A549 (cell line): Measurements from ENCODE around the gene GPS1. TPM values are rescaled to one million over a fixed set of nuclear protein-coding genes. Genes with fewer than 3 reads are reported as not detected.

Experiments used
- ATOH8 ChIP-seq: fragments of 250-450 bp; sonication (Bioruptor Pico); IDR thresholded peaks from 2 replicates; pipeline ENCODE4 v1.5.0; 2020; ENCODE audit warnings: low read depth, mild to moderate bottlenecking, moderate library complexity
- CBX2 ChIP-seq: fragments of 200-600 bp; sonication (generic); IDR thresholded peaks from 2 replicates; pipeline ENCODE4 v1.6.1; 2016; ENCODE audit warnings: low read depth, mild to moderate bottlenecking, borderline replicate concordance
- E2F6 ChIP-seq: IDR thresholded peaks from 2 replicates; pipeline ENCODE4 v1.6.1; 2012; ENCODE audit warnings: low read depth, borderline replicate concordance
- ELK1 ChIP-seq: fragments of 150-350 bp; IDR thresholded peaks from 2 replicates; pipeline ENCODE4 v1.6.1; 2014; ENCODE audit warnings: low read depth, mild to moderate bottlenecking, low read length
- ESRRA ChIP-seq: fragments of 150-350 bp; IDR thresholded peaks from 2 replicates; pipeline ENCODE4 v1.6.1; 2014; ENCODE audit warnings: mild to moderate bottlenecking, low read length, borderline replicate concordance
- FOSB ChIP-seq: fragments of 250-450 bp; sonication (Bioruptor Pico); IDR thresholded peaks from 2 replicates; pipeline ENCODE4 v1.5.0; 2020; ENCODE audit warnings: mild to moderate bottlenecking, moderate library complexity
- FOSL2 ChIP-seq, 2 experiments: fragments of 450-650 bp in 1 of 2; fragments of >200 bp in 1 of 2; sonication (Bioruptor Twin) in 1 of 2; formaldehyde crosslinking; IDR thresholded peaks; 2 replicates each; pipeline versions ENCODE4 v1.5.0 to v1.6.1; 2016 to 2020; ENCODE audit warnings: mild to moderate bottlenecking in 1 of 2, moderate library complexity in 1 of 2
- HOXA7 ChIP-seq: fragments of 250-450 bp; sonication (Bioruptor Pico); IDR thresholded peaks from 2 replicates; pipeline ENCODE4 v1.5.0; 2020; ENCODE audit warnings: mild to moderate bottlenecking, moderate library complexity
- HOXB13 ChIP-seq: fragments of 250-450 bp; sonication (Bioruptor Pico); IDR thresholded peaks from 2 replicates; pipeline ENCODE4 v1.5.0; 2020; ENCODE audit warnings: low read depth, mild to moderate bottlenecking, moderate library complexity
- JUN ChIP-seq, 2 experiments: fragments of >200 bp; sonication (Bioruptor Twin); formaldehyde crosslinking; IDR thresholded peaks; 2 replicates in 1 of 2; 3 replicates in 1 of 2; pipeline ENCODE4 v1.6.1; 2016 to 2017
- NPAS2 ChIP-seq: fragments of 250-450 bp; sonication (Bioruptor Pico); IDR thresholded peaks from 2 replicates; pipeline ENCODE4 v1.8.0; 2022; ENCODE audit warnings: mild to moderate bottlenecking, moderate library complexity, borderline replicate concordance
- POLR2AphosphoS2 ChIP-seq: conservative IDR thresholded peaks from 2 replicates; pipeline ENCODE4 v1.6.1; 2012; ENCODE audit warnings: low read length, improper control_type of control experiment, inconsistent platforms
- RARB ChIP-seq: fragments of 250-450 bp; sonication (Bioruptor Pico); IDR thresholded peaks from 2 replicates; pipeline ENCODE4 v1.8.0; 2021; ENCODE audit warnings: mild to moderate bottlenecking, moderate library complexity
- RCOR1 ChIP-seq: fragments of 150-350 bp; IDR thresholded peaks from 2 replicates; pipeline ENCODE4 v1.6.1; 2014; ENCODE audit warnings: antibody characterized with exemption, low read length, low read depth
- REST ChIP-seq: fragments of 200-600 bp; sonication (generic); IDR thresholded peaks from 2 replicates; pipeline ENCODE4 v1.6.1; 2016; ENCODE audit warnings: antibody characterized with exemption, mild to moderate bottlenecking, moderate library complexity
- SMC3 ChIP-seq: fragments of >200 bp; sonication (Bioruptor Twin); formaldehyde crosslinking; IDR thresholded peaks from 3 replicates; pipeline ENCODE4 v1.6.1; 2018; ENCODE audit warnings: inconsistent platforms
- USF2 ChIP-seq: fragments of 450-650 bp; IDR thresholded peaks from 2 replicates; pipeline ENCODE4 v1.6.1; 2014; ENCODE audit warnings: antibody characterized with exemption
- polyA plus RNA-seq, 4 experiments: library from polyadenylated mRNA; depleted of rRNA in 3 of 4; stranded (reverse); fragments of >200 nt; fragmentation: RNase III in 1 of 4; extraction: RNeasy Plus Mini Kit Qiagen cat#74134 plus additional on column Dnase treatment in 1 of 4; gene quantifications; 2 replicates in 3 of 4; 3 replicates in 1 of 4; pipeline ENCODE4 v1.2.3, GENCODE V29; 2011 to 2017

GPS1 gene
- polyA plus RNA-seq, 2 of the 4 experiments (the other 2 are of a cell fraction): 89.4 to 126 TPM

GRCh38 chr17:82098169-82098938, 46.7 kb downstream of the GPS1 start, which contains the start of gene FASN (continued):
- TF ChIP-seq ATOH8 (CRISPR knock-in tag): peak; percentile 92
- TF ChIP-seq HOXA7 (CRISPR knock-in tag): no peak
- peak; percentile 90 for TF ChIP-seq HOXB13
- TF ChIP-seq RCOR1: no peak
- TF ChIP-seq FOSB (CRISPR knock-in tag): no peak
- TF ChIP-seq E2F6: peak; percentile 12; the same call in 1 of the 2 replicates
- TF ChIP-seq POLR2AphosphoS2: peak; percentile 68; the same call in 1 of the 2 replicates
- TF ChIP-seq ELK1: no peak
- no peak for TF ChIP-seq USF2
- TF ChIP-seq FOSL2 (IDR thresholded peaks at IDR 0.05): no peak
- TF ChIP-seq FOSL2 (CRISPR knock-in tag; IDR thresholded peaks at IDR 0.05): peak; percentile 5; the same call in 1 of the 2 replicates
- no peak; the same call in 1 of the 3 replicates for TF ChIP-seq SMC3
- no peak; the same call in 1 of the 2 replicates for TF ChIP-seq REST
- no peak for TF ChIP-seq CBX2
- no peak for TF ChIP-seq RARB (CRISPR knock-in tag)
- TF ChIP-seq ESRRA: no peak
- peak; percentile 77 for TF ChIP-seq NPAS2 (CRISPR knock-in tag)
- peak; percentile 95 to 99 for TF ChIP-seq JUN (IDR thresholded peaks at IDR 0.05)
